Uterus (tissue), 4 donors: ENCODE data around the gene SAP30BP. TPM values are rescaled to one million over a fixed set of nuclear protein-coding genes. Genes with fewer than 3 reads are reported as not detected.

Source experiments
- DNase-seq, 2 donors: peaks; one replicate each; pipeline ENCODE4 v3.0.0-alpha.2; 2019 to 2020
- H3K27ac ChIP-seq, 2 donors: fragments of 200-600 bp; sonication (generic); 1 replicate in 1 of 2; 2 replicates in 1 of 2; pipeline ENCODE4 v1.5.1; 2016 to 2018
- H3K27me3 ChIP-seq, 2 donors: fragments of 200-600 bp; sonication (generic); one replicate each; pipeline ENCODE4 v1.5.1; 2018 to 2019; ENCODE audit warnings: control low read depth in 1 of 2
- H3K36me3 ChIP-seq, 2 donors: fragments of 200-600 bp; sonication (generic); one replicate each; pipeline ENCODE4 v1.5.1; 2019; ENCODE audit warnings: control low read depth in 1 of 2
- H3K4me1 ChIP-seq, 2 donors: fragments of 200-600 bp; sonication (generic); one replicate each; pipeline ENCODE4 v1.5.1; 2018 to 2019; ENCODE audit warnings: control low read depth in 1 of 2
- H3K4me3 ChIP-seq, 2 donors: fragments of 200-600 bp; sonication (generic); 1 replicate in 1 of 2; 2 replicates in 1 of 2; pipeline ENCODE4 v1.5.1; 2018 to 2019; ENCODE audit warnings: mild to moderate bottlenecking in 1 of 2
- H3K9me3 ChIP-seq, 2 donors: fragments of 200-600 bp; sonication (generic); one replicate each; pipeline ENCODE4 v1.5.1; 2019; ENCODE audit warnings: control low read depth in 1 of 2
- CTCF ChIP-seq, 4 experiments: fragments of 200-600 bp in 2 of 4; fragments of 450-650 bp in 2 of 4; sonication (generic) in 2 of 4; IDR thresholded peaks; one replicate each; pipeline ENCODE4 v1.5.1; 2016 to 2019; ENCODE audit warnings: antibody characterized with exemption in 4 of 4, mild to moderate bottlenecking in 2 of 4, moderate library complexity in 1 of 4
- POLR2A ChIP-seq, 2 donors: fragments of 450-650 bp; IDR thresholded peaks; one replicate each; pipeline ENCODE4 v1.6.1; 2016; ENCODE audit warnings: antibody characterized with exemption in 2 of 2, mild to moderate bottlenecking in 1 of 2, moderate library complexity in 1 of 2
- intact Hi-C: fragments of 100-400 bp; cut with DNase I; formaldehyde crosslinking; loops from one replicate; pipeline ENCODE4 v1.15.1; 2023; ENCODE audit warnings: low total_unique reads
- total RNA-seq, 4 donors: library from RNA; depleted of rRNA in 3 of 4; stranded (reverse); fragments of >200 nt in 3 of 4; gene quantifications; one replicate each; pipeline versions ENCODE4 v1.1.0 to v1.2.4, GENCODE V29; 2014 to 2023
- donor health status: DM: yes; HTN: yes; CAD: no.

The SAP30BP gene
- total RNA-seq, 4 donors from 2014 or later: 14.1 to 87.7 (median 64.7) TPM

- intact Hi-C loops: no loop called here
- Histone ChIP-seq H3K4me1 (no peaks in the 10 kb centered on the region), H3K36me3 (no peaks in the 10 kb centered on the region), H3K9me3 (no peaks in the 10 kb centered on the region), H3K4me3 (no peak overlapping the region), H3K27ac (no peak overlapping the region), H3K27me3 (no peaks in the 10 kb centered on the region)
- DNase-seq: no peak
- TF ChIP-seq POLR2A (IDR thresholded peaks at IDR 0.05) (no peak), CTCF (IDR thresholded peaks at IDR 0.05) (no peak)
Observed at GRCh38 chr17:75622076-75622475, 45.1 kb upstream of the SAP30BP start.

GRCh38 chr17:75622771-75623273 lies 44.3 kb upstream of the SAP30BP start:
- no peak overlapping the region for H3K4me3 ChIP-seq
- no peaks in the 10 kb centered on the region for H3K4me1 ChIP-seq
- H3K27me3 ChIP-seq: no peaks in the 10 kb centered on the region
- no peaks in the 10 kb centered on the region for H3K9me3 ChIP-seq
- H3K27ac ChIP-seq: no peak overlapping the region
- no peak for TF ChIP-seq CTCF (IDR thresholded peaks at IDR 0.05)
- no peak for TF ChIP-seq POLR2A (IDR thresholded peaks at IDR 0.05)
- no peak for DNase-seq
- H3K36me3 ChIP-seq: no peaks in the 10 kb centered on the region
- intact Hi-C loops: no loop called here

GRCh38 chr17:75623386-75623785 lies 43.8 kb upstream of the SAP30BP start:
- no peaks in the 10 kb centered on the region for H3K9me3 ChIP-seq
- no peak overlapping the region for H3K4me3 ChIP-seq
- intact Hi-C loops: no loop called here
- H3K4me1 ChIP-seq: no peaks in the 10 kb centered on the region
- H3K27me3 ChIP-seq: no peaks in the 10 kb centered on the region
- H3K36me3 ChIP-seq: no peaks in the 10 kb centered on the region
- TF ChIP-seq POLR2A (IDR thresholded peaks at IDR 0.05): no peak
- no peak for TF ChIP-seq CTCF (IDR thresholded peaks at IDR 0.05)
- no peak for DNase-seq
- H3K27ac ChIP-seq: no peak overlapping the region

GRCh38 chr17:75624021-75624420 lies 43.1 kb upstream of the SAP30BP start:
- no peak overlapping the region for H3K4me3 ChIP-seq
- H3K9me3 ChIP-seq: no peaks in the 10 kb centered on the region
- intact Hi-C loops: no loop called here
- no peaks in the 10 kb centered on the region for H3K4me1 ChIP-seq
- no peak overlapping the region for H3K27ac ChIP-seq
- TF ChIP-seq CTCF (IDR thresholded peaks at IDR 0.05) (no peak), POLR2A (IDR thresholded peaks at IDR 0.05) (no peak)
- H3K27me3 ChIP-seq: no peaks in the 10 kb centered on the region
- no peaks in the 10 kb centered on the region for H3K36me3 ChIP-seq
- DNase-seq: no peak

GRCh38 chr17:75624714-75625345 lies 42.3 kb upstream of the SAP30BP start:
- DNase-seq: no peak
- TF ChIP-seq POLR2A (IDR thresholded peaks at IDR 0.05) (no peak), CTCF (IDR thresholded peaks at IDR 0.05) (no peak)
- intact Hi-C loops: no loop called here
- no peak overlapping the region for H3K27ac ChIP-seq
- no peaks in the 10 kb centered on the region for H3K36me3 ChIP-seq
- H3K4me3 ChIP-seq: no peak overlapping the region
- H3K4me1 ChIP-seq: no peaks in the 10 kb centered on the region
- H3K27me3 ChIP-seq: no peaks in the 10 kb centered on the region
- no peaks in the 10 kb centered on the region for H3K9me3 ChIP-seq
